Duodenal mucosa (tissue), 2 donors: Measurements from ENCODE around the gene CAPN1.
"Not testable (repeated sequence)": the region's sequence is repeated elsewhere in the genome, so short reads cannot be mapped to it uniquely, and the experiment has no call there.

Source experiments
- H3K27ac ChIP-seq: one replicate; pipeline ENCODE4 v1.7.0; 2013; ENCODE audit warnings: low read depth, low read length
- H3K27me3 ChIP-seq, 2 donors: one replicate each; pipeline ENCODE4 v1.7.0; 2013; ENCODE audit warnings: low read length in 2 of 2, control low read depth in 1 of 2; ENCODE audit not compliant: insufficient read depth in 2 of 2, control insufficient read depth in 1 of 2
- H3K36me3 ChIP-seq, 2 donors: one replicate each; pipeline ENCODE4 v1.7.0; 2013; ENCODE audit warnings: low read length in 2 of 2, control low read depth in 1 of 2; ENCODE audit not compliant: insufficient read depth in 2 of 2, control insufficient read depth in 1 of 2
- H3K4me1 ChIP-seq, 2 donors: one replicate each; pipeline ENCODE4 v1.7.0; 2013; ENCODE audit warnings: low read length in 2 of 2, control low read depth in 1 of 2; ENCODE audit not compliant: insufficient read depth in 2 of 2, control insufficient read depth in 1 of 2
- H3K4me3 ChIP-seq, 2 donors: one replicate each; pipeline ENCODE4 v1.7.0; 2013; ENCODE audit warnings: low read length in 2 of 2, low read depth in 1 of 2
- H3K9ac ChIP-seq, 2 donors: one replicate each; pipeline ENCODE4 v1.7.0; 2013; ENCODE audit warnings: low read length in 2 of 2, low read depth in 1 of 2
- H3K9me3 ChIP-seq, 2 donors: one replicate each; pipeline ENCODE4 v1.7.0; 2013; ENCODE audit warnings: low read length in 2 of 2, control low read depth in 1 of 2; ENCODE audit not compliant: control insufficient read depth in 1 of 2

Gene CAPN1

DNA sequence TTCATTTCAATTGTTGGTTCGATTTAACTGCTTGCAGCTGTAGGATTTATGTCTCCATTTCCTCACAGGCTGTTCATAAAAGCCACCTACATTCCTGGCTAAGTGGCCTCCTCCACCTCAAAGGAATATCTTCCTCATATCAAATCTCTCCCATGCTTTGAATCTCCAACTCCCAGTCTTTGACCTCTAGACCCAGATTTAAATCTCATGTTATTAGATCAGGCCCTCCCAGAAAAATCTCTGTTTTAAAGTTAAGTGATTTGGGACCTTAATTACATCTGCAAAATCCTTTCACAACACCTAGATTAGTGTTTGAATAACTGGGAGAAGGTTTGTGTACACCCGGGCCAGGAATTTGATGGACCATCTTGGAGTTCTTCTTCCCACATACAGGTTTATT lies 46.2 kb downstream of the CAPN1 start:
- Histone ChIP-seq H3K9ac (no peak overlapping the region), H3K27ac (no peak overlapping the region), H3K4me3 (no peak overlapping the region), H3K27me3 (no peaks in the 10 kb centered on the region), H3K36me3 (peaks cover 0 to 3% of the 10 kb centered on the region in 2 donors), H3K9me3 (no peaks in the 10 kb centered on the region), H3K4me1 (peaks cover 5 to 9% of the 10 kb centered on the region in 2 donors)

DNA sequence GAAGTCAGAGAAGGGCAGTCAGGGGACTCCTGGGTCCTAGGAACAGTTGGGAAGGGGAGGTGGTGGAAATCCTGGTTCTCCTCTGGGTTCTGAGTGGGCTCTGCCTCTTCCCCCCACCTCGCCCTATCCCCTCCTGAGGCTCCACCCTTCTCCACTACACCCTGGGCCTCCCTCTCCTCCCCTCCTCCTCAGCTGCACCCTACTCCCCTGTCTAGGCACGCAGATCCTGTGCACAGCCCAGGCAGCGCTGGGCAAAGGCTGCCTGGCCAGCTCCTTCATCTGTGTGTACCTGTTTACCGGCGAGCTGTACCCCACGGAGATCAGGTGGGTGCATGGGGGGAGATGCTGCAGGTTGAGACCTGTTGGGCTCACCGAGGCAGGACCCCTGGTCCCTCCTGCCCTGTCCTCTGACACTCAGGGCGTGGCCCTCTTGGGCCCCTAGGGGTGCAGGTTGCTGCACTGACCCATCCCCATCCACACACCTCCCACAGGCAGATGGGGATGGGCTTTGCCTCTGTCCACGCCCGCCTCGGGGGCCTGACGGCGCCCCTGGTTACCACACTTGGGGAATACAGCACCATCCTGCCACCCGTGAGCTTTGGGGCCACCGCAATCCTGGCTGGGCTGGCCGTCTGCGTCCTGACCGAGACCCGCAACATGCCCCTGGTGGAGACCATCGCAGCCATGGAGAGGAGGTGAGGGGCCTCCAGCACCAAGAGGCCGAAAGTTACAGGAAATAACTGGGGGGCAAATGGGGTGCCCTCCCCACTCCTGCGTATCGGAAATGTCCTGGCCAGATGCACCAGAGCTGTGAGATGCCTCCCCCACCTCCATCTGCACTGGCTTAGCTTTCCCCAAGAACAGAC lies 54.7 kb downstream of the CAPN1 start:
- no peaks in the 10 kb centered on the region for H3K9me3 ChIP-seq
- no peak overlapping the region for H3K9ac ChIP-seq
- H3K4me1 ChIP-seq, result no peaks in the 10 kb centered on the region
- H3K4me3 ChIP-seq, result no peak overlapping the region
- no peak overlapping the region for H3K27ac ChIP-seq
- no peaks in the 10 kb centered on the region for H3K36me3 ChIP-seq
- no peaks in the 10 kb centered on the region for H3K27me3 ChIP-seq

DNA sequence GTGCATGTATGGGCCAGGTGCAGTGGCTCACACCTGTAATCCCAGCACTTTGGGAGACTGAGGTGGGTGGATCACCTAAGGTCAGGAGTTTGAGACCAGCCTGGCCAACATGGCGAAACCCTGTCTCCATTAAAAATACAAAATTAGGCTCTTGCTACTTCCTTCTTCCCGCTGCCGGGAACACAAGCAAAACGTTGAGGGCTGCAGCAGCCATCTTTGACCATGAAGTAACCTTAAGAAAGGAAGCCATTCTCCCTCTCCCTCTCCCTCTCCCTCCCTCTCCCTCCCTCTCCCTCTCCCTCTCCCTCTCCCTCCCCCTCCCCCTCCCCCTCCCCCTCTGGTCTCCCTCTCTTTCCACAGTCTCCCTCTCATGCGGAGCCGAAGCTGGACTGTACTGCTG lies 56.6 kb downstream of the CAPN1 start:
- H3K27me3 ChIP-seq, H3K27ac ChIP-seq, H3K36me3 ChIP-seq, H3K9ac ChIP-seq, H3K4me3 ChIP-seq, H3K4me1 ChIP-seq, H3K9me3 ChIP-seq: not testable (repeated sequence)

DNA sequence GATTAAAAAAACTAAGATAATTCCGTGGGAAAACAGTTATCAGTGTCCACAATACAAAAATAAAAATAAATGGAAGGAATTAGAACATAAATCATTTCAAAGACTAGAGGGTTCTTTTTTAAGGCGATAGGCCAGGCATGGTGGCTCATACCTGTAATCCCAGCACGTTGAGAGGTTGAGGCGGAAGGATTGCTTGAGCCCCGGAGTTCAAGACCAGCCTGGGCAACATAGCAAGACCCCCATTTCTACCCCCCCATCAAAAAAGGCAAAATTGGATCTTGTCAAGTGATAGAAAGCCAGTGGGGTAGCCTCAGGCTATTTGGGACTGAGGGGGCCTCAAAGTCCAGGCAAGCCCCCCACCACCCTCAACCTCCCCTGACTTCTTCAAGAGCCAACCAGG lies 59.4 kb downstream of the CAPN1 start:
- H3K27me3 ChIP-seq, result no peaks in the 10 kb centered on the region
- H3K27ac ChIP-seq, result no peak overlapping the region
- no peak overlapping the region for H3K4me3 ChIP-seq
- H3K9me3 ChIP-seq, result no peaks in the 10 kb centered on the region
- no peaks in the 10 kb centered on the region for H3K36me3 ChIP-seq
- no peaks in the 10 kb centered on the region for H3K4me1 ChIP-seq
- H3K9ac ChIP-seq, result no peak overlapping the region

DNA sequence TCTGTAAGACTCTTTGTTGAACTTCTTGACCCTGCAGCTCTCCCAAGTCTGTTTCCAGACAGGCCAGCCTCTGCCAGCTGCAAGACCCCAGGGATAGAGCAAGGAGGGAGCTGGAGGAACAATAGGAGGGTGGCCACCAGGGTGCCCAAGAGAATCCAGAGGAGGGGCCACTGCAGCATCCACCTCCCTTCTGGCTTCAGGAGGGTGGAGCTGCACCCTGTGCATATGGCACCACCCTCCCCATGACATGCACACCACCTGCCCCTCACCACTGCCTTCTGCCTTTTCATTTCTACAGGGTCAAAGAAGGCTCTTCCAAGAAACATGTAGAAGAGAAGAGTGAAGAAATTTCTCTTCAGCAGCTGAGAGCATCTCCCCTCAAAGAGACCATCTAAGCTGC lies 60.0 kb downstream of the CAPN1 start:
- Histone ChIP-seq H3K36me3 (no peaks in the 10 kb centered on the region), H3K9ac (no peak overlapping the region), H3K4me1 (peaks cover 0 to 3% of the 10 kb centered on the region in 2 donors), H3K4me3 (no peak overlapping the region), H3K27me3 (no peaks in the 10 kb centered on the region), H3K9me3 (no peaks in the 10 kb centered on the region), H3K27ac (no peak overlapping the region)

DNA sequence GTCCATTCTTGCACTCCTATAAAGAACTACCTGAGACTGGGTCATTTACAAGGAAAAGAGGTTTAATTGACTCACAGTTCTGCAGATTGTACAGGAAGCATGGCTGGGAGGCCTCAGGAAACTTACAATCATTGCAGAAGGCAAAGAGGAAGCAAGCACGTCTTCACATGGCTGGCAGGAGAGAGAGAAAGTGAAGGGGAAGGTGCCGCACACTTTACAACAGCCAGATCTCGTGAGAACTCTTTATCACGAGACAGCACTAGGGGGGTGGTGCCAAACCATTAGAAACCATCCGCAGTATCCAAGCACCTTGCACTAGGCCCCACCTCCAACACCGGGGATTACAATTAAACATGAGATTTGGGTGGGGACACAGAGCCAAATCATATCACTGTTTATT lies 60.7 kb downstream of the CAPN1 start:
- Histone ChIP-seq H3K4me1 (peaks cover 0 to 3% of the 10 kb centered on the region in 2 donors), H3K27ac (no peak overlapping the region), H3K27me3 (no peaks in the 10 kb centered on the region), H3K36me3 (no peaks in the 10 kb centered on the region), H3K9ac (no peak overlapping the region), H3K9me3 (no peaks in the 10 kb centered on the region), H3K4me3 (no peak overlapping the region)

DNA sequence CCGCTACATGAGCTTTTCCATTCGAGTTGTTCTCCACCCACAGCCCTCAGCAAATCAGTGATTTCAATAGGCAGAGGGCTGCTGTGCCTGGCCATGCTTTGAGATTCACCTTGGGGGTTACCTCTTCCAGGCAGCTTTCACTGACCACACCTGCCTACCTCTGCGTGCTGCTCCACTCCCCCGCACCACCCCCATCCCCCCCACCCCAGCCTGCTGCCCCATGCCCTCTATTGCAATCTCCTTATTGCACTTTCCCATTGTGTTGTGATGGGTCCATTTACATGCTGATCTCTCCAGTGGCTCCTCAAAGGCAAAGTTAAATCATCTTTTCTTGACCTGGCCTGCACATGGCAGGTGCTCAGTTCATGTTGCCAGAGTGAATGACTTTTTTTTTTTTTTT lies 62.1 kb downstream of the CAPN1 start:
- Histone ChIP-seq H3K27ac (no peak overlapping the region), H3K36me3 (no peaks in the 10 kb centered on the region), H3K27me3 (no peaks in the 10 kb centered on the region), H3K4me1 (peaks cover 0 to 3% of the 10 kb centered on the region in 2 donors), H3K4me3 (no peak overlapping the region), H3K9me3 (no peaks in the 10 kb centered on the region), H3K9ac (no peak overlapping the region)

DNA sequence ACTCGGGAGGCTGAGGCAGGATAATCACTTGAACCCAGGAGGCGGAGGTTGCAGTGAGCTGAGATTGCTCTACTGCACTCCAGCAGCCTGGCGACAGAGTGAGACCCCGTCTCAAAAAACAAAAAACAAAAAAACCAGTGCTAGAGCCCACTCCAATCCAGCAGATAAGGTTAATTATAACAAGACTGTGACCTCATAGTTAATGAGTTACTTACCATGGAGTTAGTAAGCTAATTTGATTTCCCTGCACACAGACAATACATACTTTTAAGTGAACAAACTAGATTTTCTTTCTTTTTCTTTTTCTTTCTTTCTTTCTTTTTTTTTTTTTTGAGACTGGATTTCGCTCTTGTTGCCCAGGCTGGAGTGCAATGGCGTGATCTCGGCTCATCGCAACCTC lies 63.3 kb downstream of the CAPN1 start:
- H3K9me3 ChIP-seq, H3K27me3 ChIP-seq, H3K27ac ChIP-seq, H3K36me3 ChIP-seq, H3K9ac ChIP-seq, H3K4me1 ChIP-seq, H3K4me3 ChIP-seq: not testable (repeated sequence)

DNA sequence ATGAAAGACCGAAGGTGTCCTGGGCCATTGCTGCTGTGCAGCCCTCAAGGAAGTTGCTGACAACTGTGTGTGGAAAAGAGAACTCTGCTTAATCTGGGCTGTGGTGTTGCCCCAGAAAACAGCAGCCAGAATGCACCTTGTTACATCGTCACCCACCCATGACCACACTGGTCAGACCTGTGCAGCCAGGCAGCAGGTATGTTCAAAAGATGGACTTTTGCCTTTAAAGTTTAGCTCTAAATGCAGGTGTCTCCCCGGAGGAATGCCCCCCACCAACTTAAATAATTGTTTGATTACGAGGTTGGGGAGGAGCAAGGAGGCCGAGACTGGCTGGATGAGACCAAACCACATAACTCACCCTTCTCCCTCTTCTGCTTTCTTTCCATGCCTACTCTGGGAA lies 64.8 kb downstream of the CAPN1 start:
- Histone ChIP-seq H3K4me3 (no peak overlapping the region), H3K27ac (no peak overlapping the region), H3K9ac (no peak overlapping the region), H3K27me3 (no peaks in the 10 kb centered on the region), H3K9me3 (no peaks in the 10 kb centered on the region), H3K4me1 (peaks cover 0 to 3% of the 10 kb centered on the region in 2 donors), H3K36me3 (no peaks in the 10 kb centered on the region)

DNA sequence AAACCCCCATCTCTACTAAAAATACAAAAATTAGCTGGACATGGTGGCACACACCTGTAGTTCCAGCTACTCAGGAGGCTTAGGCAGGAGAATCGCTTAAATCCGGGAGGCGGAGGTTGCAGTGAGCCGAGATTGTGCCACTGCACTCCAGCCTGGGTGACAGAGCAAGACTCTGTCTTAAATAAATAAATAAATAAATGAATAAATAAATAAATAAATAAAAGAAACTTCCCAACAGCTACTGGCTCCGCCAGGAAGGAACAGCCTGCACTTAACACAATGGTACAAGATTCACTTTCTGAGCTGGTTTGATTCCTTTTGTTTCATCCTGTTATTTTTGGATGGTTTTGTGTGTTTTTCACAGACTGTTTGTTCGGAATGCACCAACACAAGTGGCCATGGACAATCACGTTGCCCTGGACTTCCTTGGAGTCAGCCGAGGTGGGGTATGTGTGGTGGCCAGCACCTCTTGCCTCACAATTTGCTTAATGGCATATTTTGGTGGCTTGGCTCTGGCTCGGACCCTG lies 66.5 kb downstream of the CAPN1 start:
- not testable (repeated sequence) for H3K36me3 ChIP-seq, H3K9me3 ChIP-seq, H3K9ac ChIP-seq, H3K27ac ChIP-seq, H3K4me3 ChIP-seq, H3K4me1 ChIP-seq, H3K27me3 ChIP-seq
